ENCODE results near the gene DCLRE1B. TPM values are rescaled to one million over a fixed set of nuclear protein-coding genes. Genes with fewer than 3 reads are reported as not detected.

Gene DCLRE1B
- total RNA-seq (2014; rRNA removed; shearing (Covaris generic)): 5.4 and 6.2 TPM in 2 replicates
- polyA plus RNA-seq (2014; cell fraction: nucleus; rRNA removed): 4.2 and 4.3 TPM in 2 replicates

- peak; percentile 98 for DNase-seq (ENCODE audit: extremely low read depth, low read depth)
Measured at GRCh38 chr1:113904674-113905434, at the start of gene DCLRE1B, which contains the start of gene AP4B1. Gene DCLRE1B (plus strand): TSS chr1:113905326. CDS start chr1:113905587, 261 bp downstream. Gene AP4B1 (minus strand): TSS chr1:113904799. CDS start chr1:113904717, 82 bp downstream.

GRCh38 chr1:113855630-113856400, 49.3 kb upstream of the DCLRE1B start:
- DNase-seq (ENCODE audit: extremely low read depth, low read depth): no peak

- no peak for DNase-seq (ENCODE audit: extremely low read depth, low read depth)
Measured at GRCh38 chr1:113856401-113856790, 48.7 kb upstream of the DCLRE1B start.

- DNase-seq (ENCODE audit: extremely low read depth, low read depth): no peak
Measured at GRCh38 chr1:113857776-113858175, 47.4 kb upstream of the DCLRE1B start.

- no peak for DNase-seq (ENCODE audit: extremely low read depth, low read depth)
Measured at GRCh38 chr1:113858418-113858817, 46.7 kb upstream of the DCLRE1B start.

- DNase-seq (ENCODE audit: extremely low read depth, low read depth): no peak
Measured at GRCh38 chr1:113858982-113859381, 46.1 kb upstream of the DCLRE1B start.

GRCh38 chr1:113859478-113860175, 45.5 kb upstream of the DCLRE1B start:
- no peak for DNase-seq (ENCODE audit: extremely low read depth, low read depth)

- peak; percentile 11 for DNase-seq (ENCODE audit: extremely low read depth, low read depth)
Measured at GRCh38 chr1:113860891-113861290, 44.2 kb upstream of the DCLRE1B start.

GRCh38 chr1:113861641-113862040, 43.5 kb upstream of the DCLRE1B start:
- no peak for DNase-seq (ENCODE audit: extremely low read depth, low read depth)

GRCh38 chr1:113868387-113869083, 36.6 kb upstream of the DCLRE1B start:
- no peak for DNase-seq (ENCODE audit: extremely low read depth, low read depth)

GRCh38 chr1:113870778-113871177, 34.3 kb upstream of the DCLRE1B start:
- no peak for DNase-seq (ENCODE audit: extremely low read depth, low read depth)

GRCh38 chr1:113871597-113872113, 33.5 kb upstream of the DCLRE1B start, which contains the start of gene PTPN22:
Gene PTPN22 (minus strand): TSS chr1:113871712.
- no peak for DNase-seq (ENCODE audit: extremely low read depth, low read depth)

GRCh38 chr1:113872219-113872935, 32.7 kb upstream of the DCLRE1B start:
- DNase-seq (ENCODE audit: extremely low read depth, low read depth): no peak

- DNase-seq (ENCODE audit: extremely low read depth, low read depth): no peak
Measured at GRCh38 chr1:113874012-113874879, 30.9 kb upstream of the DCLRE1B start.

- DNase-seq (ENCODE audit: extremely low read depth, low read depth): no peak
Measured at GRCh38 chr1:113875714-113876113, 29.4 kb upstream of the DCLRE1B start.

GRCh38 chr1:113876176-113876575, 28.9 kb upstream of the DCLRE1B start:
- DNase-seq (ENCODE audit: extremely low read depth, low read depth): no peak

- DNase-seq (ENCODE audit: extremely low read depth, low read depth): no peak
Measured at GRCh38 chr1:113879739-113880038, 25.4 kb upstream of the DCLRE1B start.

GRCh38 chr1:113881661-113882060, 23.5 kb upstream of the DCLRE1B start:
- DNase-seq (ENCODE audit: extremely low read depth, low read depth): no peak

Measured in NCI-H460 (cell line).